ENCODE data around the gene SLC8B1. TPM values are rescaled to one million over a fixed set of nuclear protein-coding genes. Genes with fewer than 3 reads are reported as not detected.

The SLC8B1 gene
- total RNA-seq, 1 donor from 2014 or later, result 3.0 TPM

GRCh38 chr12:113333877-113334785, 778 bp downstream of the SLC8B1 start:
- Histone ChIP-seq H3K36me3 (no peaks in the 10 kb centered on the region), H3K27ac (no peak overlapping the region), H3K9ac (no peak overlapping the region), H3K4me3 (peak overlapping the region; percentile 53), H3K27me3 (peaks cover 29% of the 10 kb centered on the region), H3K4me2 (peak overlapping the region; percentile 73), H3K79me2 (ENCODE audit: low read depth) (no peaks in the 10 kb centered on the region), H3K9me3 (ENCODE audit: low read depth) (no peaks in the 10 kb centered on the region), H3F3A (ENCODE audit: low read depth) (peaks cover 3% of the 10 kb centered on the region), H2AFZ (replicated peaks) (peak overlapping the region; percentile 40), H3K4me1 (no peaks in the 10 kb centered on the region), H4K20me1 (ENCODE audit: low read depth) (no peaks in the 10 kb centered on the region)
- no peak for DNase-seq (ENCODE audit: low spot score)
- peaks cover 2% of the 10 kb centered on the region for H3K36me3 Mint-ChIP-seq
- H3K27ac Mint-ChIP-seq, result no peak overlapping the region
- TF ChIP-seq CTCF (IDR thresholded peaks at IDR 0.05) (no peak), EZH2 (IDR thresholded peaks at IDR 0.05) (peak; percentile 80), EZH2phosphoT487 (IDR thresholded peaks at IDR 0.05) (no peak)
- peak overlapping the region; percentile 87 for H3K4me3 Mint-ChIP-seq
- peaks cover 12% of the 10 kb centered on the region for H3K27me3 Mint-ChIP-seq (ENCODE audit: insufficient read depth, low read depth)
- no peaks in the 10 kb centered on the region for H3K9me3 Mint-ChIP-seq
- peaks cover 15% of the 10 kb centered on the region for H3K4me1 Mint-ChIP-seq

- no peak overlapping the region for H3K4me3 Mint-ChIP-seq
- Histone ChIP-seq H3K4me1 (no peaks in the 10 kb centered on the region), H3K4me2 (no peak overlapping the region), H3K36me3 (no peaks in the 10 kb centered on the region), H2AFZ (replicated peaks) (no peak overlapping the region), H3F3A (ENCODE audit: low read depth) (peaks cover 3% of the 10 kb centered on the region), H3K27me3 (peaks cover 29% of the 10 kb centered on the region), H3K9ac (no peak overlapping the region), H3K4me3 (no peak overlapping the region), H3K9me3 (ENCODE audit: low read depth) (no peaks in the 10 kb centered on the region), H3K79me2 (ENCODE audit: low read depth) (no peaks in the 10 kb centered on the region), H3K27ac (no peak overlapping the region), H4K20me1 (ENCODE audit: low read depth) (no peaks in the 10 kb centered on the region)
- DNase-seq (ENCODE audit: low spot score), result no peak
- H3K27me3 Mint-ChIP-seq (ENCODE audit: insufficient read depth, low read depth), result peaks cover 11% of the 10 kb centered on the region
- peaks cover 2% of the 10 kb centered on the region for H3K36me3 Mint-ChIP-seq
- TF ChIP-seq EZH2 (IDR thresholded peaks at IDR 0.05), result no peak
- no peak for TF ChIP-seq EZH2phosphoT487 (IDR thresholded peaks at IDR 0.05)
- no peak for TF ChIP-seq CTCF (IDR thresholded peaks at IDR 0.05)
- no peak overlapping the region for H3K27ac Mint-ChIP-seq
- H3K4me1 Mint-ChIP-seq, result peaks cover 15% of the 10 kb centered on the region
- no peaks in the 10 kb centered on the region for H3K9me3 Mint-ChIP-seq
Measured at GRCh38 chr12:113333418-113333750, 1.5 kb downstream of the SLC8B1 start.

- Mint-ChIP-seq H3K27me3 (ENCODE audit: insufficient read depth, low read depth) (peaks cover 9% of the 10 kb centered on the region), H3K4me3 (no peak overlapping the region), H3K9me3 (no peaks in the 10 kb centered on the region), H3K4me1 (peaks cover 12% of the 10 kb centered on the region), H3K27ac (no peak overlapping the region), H3K36me3 (peaks cover 2% of the 10 kb centered on the region)
- no peaks in the 10 kb centered on the region for H4K20me1 ChIP-seq (ENCODE audit: low read depth)
- H3F3A ChIP-seq (ENCODE audit: low read depth), result peaks cover 3% of the 10 kb centered on the region
- no peak overlapping the region for H3K27ac ChIP-seq
- no peak overlapping the region for H3K4me3 ChIP-seq
- DNase-seq (ENCODE audit: low spot score), result no peak
- no peak overlapping the region for H3K9ac ChIP-seq
- H3K9me3 ChIP-seq (ENCODE audit: low read depth), result no peaks in the 10 kb centered on the region
- no peaks in the 10 kb centered on the region for H3K36me3 ChIP-seq
- no peak overlapping the region for H3K4me2 ChIP-seq
- no peak overlapping the region for H2AFZ ChIP-seq (replicated peaks)
- no peaks in the 10 kb centered on the region for H3K79me2 ChIP-seq (ENCODE audit: low read depth)
- no peaks in the 10 kb centered on the region for H3K4me1 ChIP-seq
- TF ChIP-seq EZH2 (IDR thresholded peaks at IDR 0.05) (no peak), CTCF (IDR thresholded peaks at IDR 0.05) (no peak), EZH2phosphoT487 (IDR thresholded peaks at IDR 0.05) (no peak)
- H3K27me3 ChIP-seq, result peaks cover 29% of the 10 kb centered on the region
Measured at GRCh38 chr12:113332688-113333417, 2.1 kb downstream of the SLC8B1 start.
